ENCODE data around the gene IKZF1.

Gene IKZF1

DNA sequence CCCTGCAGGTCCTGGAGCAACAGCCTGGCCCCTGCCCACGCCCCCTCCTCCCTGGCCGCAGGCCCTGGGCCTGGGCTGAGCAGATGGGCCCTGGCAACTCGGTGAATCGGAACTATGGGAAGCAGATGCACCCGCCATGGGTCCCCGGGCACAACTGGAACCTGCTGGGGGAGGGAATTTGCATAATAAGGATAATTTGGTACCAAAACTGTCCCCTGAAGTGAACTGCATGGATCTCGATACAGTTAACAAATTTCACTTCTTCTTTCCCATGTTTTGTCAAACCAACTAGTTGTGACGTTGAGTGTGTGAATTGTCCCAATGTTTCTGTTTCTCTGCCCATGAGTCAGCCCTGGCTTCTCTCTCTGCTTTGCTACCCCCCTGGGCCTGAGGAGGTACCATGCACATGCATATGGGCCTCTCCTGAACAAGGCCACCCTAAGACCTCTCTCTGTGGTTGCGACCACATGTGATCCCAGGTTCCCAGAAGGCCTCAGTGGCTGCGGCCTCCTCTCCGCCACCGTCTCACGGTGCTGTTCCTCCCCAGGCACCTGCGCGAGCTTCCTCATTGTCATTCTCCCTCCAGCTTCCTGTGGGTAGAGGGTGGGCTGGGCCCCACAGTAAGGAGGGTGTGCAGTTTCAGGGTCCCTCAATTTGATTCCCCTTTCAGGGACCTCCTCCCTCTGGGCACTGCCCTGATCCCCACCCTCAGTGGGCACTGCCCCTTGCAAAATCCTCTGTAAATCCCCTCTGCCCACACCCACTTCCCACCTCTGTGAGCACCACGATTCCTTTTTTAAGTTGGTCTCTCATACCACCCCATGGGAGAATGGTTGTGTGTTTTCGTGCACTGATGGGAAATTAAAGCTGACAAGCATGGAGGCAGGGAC, 105.6 kb downstream of the IKZF1 start:
- TF ChIP-seq, protein P1, sequence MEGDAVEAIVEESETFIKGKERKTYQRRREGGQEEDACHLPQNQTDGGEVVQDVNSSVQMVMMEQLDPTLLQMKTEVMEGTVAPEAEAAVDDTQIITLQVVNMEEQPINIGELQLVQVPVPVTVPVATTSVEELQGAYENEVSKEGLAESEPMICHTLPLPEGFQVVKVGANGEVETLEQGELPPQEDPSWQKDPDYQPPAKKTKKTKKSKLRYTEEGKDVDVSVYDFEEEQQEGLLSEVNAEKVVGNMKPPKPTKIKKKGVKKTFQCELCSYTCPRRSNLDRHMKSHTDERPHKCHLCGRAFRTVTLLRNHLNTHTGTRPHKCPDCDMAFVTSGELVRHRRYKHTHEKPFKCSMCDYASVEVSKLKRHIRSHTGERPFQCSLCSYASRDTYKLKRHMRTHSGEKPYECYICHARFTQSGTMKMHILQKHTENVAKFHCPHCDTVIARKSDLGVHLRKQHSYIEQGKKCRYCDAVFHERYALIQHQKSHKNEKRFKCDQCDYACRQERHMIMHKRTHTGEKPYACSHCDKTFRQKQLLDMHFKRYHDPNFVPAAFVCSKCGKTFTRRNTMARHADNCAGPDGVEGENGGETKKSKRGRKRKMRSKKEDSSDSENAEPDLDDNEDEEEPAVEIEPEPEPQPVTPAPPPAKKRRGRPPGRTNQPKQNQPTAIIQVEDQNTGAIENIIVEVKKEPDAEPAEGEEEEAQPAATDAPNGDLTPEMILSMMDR (IDR thresholded peaks at IDR 0.05; ENCODE audit: low read depth, low read length, missing control alignments): no peak
- no peak overlapping the region for H3K4me3 ChIP-seq (replicated peaks; ENCODE audit: low read depth, low read length)
- DNase-seq (ENCODE audit: extremely low read depth, low read depth): no peak

DNA sequence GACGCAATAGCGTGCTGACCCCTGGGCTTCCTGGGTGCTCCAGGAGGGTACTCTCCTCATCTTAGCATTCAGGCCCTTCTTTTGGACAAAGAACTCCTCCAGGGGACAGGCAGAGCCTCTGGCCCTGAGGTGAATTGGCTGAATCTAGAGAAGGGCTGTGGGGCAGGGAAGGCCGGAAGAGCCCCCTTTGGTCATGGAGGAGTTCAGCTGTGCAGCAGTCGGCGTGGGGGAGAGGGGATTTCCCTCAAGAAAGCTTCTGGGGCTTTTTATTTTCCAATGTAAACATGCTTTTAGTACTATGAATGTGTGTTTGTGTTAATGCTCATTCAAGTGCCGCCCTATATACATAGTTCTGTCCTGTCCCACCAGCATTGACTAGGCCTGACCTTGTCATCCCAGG, 106.8 kb downstream of the IKZF1 start:
- TF ChIP-seq, protein P1 (IDR thresholded peaks at IDR 0.05; ENCODE audit: low read depth, low read length, missing control alignments): no peak
- no peak for DNase-seq (ENCODE audit: extremely low read depth, low read depth)
- no peak overlapping the region for H3K4me3 ChIP-seq (replicated peaks; ENCODE audit: low read depth, low read length)

DNA sequence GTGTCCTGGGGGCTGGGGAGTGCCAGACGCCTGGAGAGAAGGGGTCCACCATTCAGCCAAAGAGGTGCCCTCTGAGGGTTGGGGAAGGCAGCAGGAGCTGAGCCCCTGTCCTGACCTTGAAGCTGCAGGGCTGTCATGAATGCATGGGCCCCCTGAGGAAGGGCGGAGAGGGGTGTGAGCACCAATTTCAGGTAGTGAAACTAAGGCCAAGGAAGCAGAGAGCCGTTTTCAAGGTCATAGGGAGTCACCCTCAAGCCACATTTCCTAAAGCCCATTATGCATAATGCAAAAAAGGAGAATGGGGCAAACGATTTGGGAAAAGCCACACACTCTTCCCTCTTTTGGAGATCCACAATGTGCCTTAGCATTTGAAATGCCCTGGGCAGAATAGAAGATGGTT, 108.5 kb downstream of the IKZF1 start:
- TF ChIP-seq, protein P1 (IDR thresholded peaks at IDR 0.05; ENCODE audit: low read depth, low read length, missing control alignments): no peak
- H3K4me3 ChIP-seq (replicated peaks; ENCODE audit: low read depth, low read length): no peak overlapping the region
- no peak for DNase-seq (ENCODE audit: extremely low read depth, low read depth)

DNA sequence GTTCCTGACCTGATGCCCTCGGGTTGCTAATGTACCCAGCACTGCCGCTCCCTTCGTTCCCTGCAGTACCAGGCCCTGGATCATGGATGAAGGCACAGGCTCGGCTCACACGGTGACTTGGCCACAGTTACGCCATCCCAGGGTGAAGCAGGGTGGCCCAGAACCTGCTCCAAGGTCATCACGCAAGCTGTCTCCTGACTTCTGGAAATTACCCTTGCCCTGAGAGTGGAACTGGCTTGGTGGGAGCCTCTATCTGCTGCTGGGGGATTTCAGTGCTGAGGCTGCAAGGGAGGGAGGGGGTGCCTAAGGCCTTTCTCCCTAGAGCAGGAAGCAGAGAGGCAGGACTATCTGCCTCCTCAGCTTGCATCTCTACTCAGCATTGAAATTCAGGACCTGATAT, 109.0 kb downstream of the IKZF1 start:
- TF ChIP-seq, protein P1 (IDR thresholded peaks at IDR 0.05; ENCODE audit: low read depth, low read length, missing control alignments): no peak
- DNase-seq (ENCODE audit: extremely low read depth, low read depth): no peak
- H3K4me3 ChIP-seq (replicated peaks; ENCODE audit: low read depth, low read length): no peak overlapping the region

DNA sequence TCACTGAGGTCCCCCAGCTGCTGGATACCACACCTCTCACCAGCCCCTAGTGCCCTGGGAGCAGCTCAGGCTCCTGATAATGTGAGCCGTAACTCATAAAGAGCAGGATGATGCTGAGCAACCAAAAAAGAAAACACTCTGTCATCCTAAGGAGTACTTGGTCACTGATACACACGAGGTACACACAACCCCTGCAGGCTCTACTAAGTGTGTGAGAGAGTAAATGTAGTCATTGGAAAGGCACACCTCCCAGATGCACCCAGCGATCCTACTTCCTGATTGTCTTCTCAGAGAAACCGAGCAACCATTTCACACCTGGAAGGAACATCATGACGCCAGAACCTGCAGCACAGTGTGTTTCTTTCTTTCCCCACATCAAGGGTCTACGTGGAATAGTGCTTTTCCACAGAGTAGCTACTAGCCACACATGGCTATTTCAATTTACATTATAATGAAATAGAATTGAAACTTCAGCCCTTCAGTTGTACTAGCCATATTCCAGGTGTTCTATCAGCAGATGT, 111.4 kb downstream of the IKZF1 start:
- DNase-seq (ENCODE audit: extremely low read depth, low read depth): no peak
- no peak overlapping the region for H3K4me3 ChIP-seq (replicated peaks; ENCODE audit: low read depth, low read length)
- TF ChIP-seq, protein P1 (IDR thresholded peaks at IDR 0.05; ENCODE audit: low read depth, low read length, missing control alignments): no peak

DNA sequence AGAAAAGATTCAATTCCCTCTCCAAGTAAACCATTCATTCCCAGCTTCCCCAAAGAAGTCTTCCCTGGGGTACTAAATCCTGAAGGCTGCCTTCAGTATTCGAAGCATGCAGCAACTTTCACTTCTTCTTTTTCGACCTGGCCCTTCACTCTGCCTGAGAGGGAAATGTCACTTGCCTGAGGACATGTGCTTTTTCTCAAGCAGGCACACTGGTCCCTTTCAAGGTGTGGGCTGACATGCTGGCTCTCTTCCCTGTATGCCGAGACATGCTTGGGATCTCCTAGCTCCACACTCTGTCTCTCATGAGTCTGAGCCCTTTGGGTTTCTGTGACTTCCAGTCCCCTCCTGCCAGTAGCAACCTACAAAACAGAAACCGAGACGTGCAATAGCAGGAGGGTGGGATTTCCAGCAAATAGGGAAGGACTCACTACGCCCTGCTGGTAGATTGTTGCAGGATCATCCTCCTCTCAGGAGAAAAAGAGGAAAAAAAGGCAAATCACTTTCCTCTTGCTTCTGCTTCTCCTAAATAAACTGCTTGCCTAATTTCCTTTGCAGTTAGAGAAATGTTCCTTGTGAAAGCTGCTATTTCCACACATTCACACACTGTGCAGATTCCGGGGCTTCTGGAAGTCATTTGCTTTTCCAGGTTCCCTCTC, 112.1 kb downstream of the IKZF1 start:
- DNase-seq (ENCODE audit: extremely low read depth, low read depth): no peak
- TF ChIP-seq, protein P1 (IDR thresholded peaks at IDR 0.05; ENCODE audit: low read depth, low read length, missing control alignments): no peak
- no peak overlapping the region for H3K4me3 ChIP-seq (replicated peaks; ENCODE audit: low read depth, low read length)
